Subcutaneous abdominal adipose tissue (tissue), 5 donors: Measurements from ENCODE around the gene PALLD.
A peak's percentile ranks its signal among the peaks of the same experiment; 100 is the strongest.

Experiments used
- H3K27ac ChIP-seq: one replicate; pipeline ENCODE4 v1.7.0; 2013; ENCODE audit warnings: low read depth, mild to moderate bottlenecking, inconsistent platforms, low read length, moderate library complexity
- H3K27me3 ChIP-seq, 5 donors: one replicate each; pipeline ENCODE4 v1.7.0; 2013; ENCODE audit warnings: low read length in 5 of 5, inconsistent platforms in 1 of 5; ENCODE audit not compliant: control insufficient read depth in 5 of 5, insufficient read depth in 4 of 5
- H3K36me3 ChIP-seq, 5 donors: one replicate each; pipeline ENCODE4 v1.7.0; 2013; ENCODE audit warnings: low read length in 5 of 5; ENCODE audit not compliant: control insufficient read depth in 5 of 5, insufficient read depth in 5 of 5
- H3K4me1 ChIP-seq, 5 donors: one replicate each; pipeline ENCODE4 v1.7.0; 2013; ENCODE audit warnings: low read length in 5 of 5, mild to moderate bottlenecking in 3 of 5, moderate library complexity in 1 of 5; ENCODE audit not compliant: control insufficient read depth in 5 of 5, insufficient read depth in 5 of 5
- H3K4me3 ChIP-seq, 5 donors: one replicate each; pipeline ENCODE4 v1.7.0; 2013; ENCODE audit warnings: low read length in 5 of 5, low read depth in 1 of 5
- H3K9ac ChIP-seq, 5 donors: one replicate each; pipeline ENCODE4 v1.7.0; 2013; ENCODE audit warnings: low read length in 5 of 5, mild to moderate bottlenecking in 4 of 5, moderate library complexity in 3 of 5
- H3K9me3 ChIP-seq, 5 donors: one replicate each; pipeline ENCODE4 v1.7.0; 2013; ENCODE audit warnings: low read length in 5 of 5; ENCODE audit not compliant: control insufficient read depth in 5 of 5
- donor health status: healthy.
- donor health status: healthy.
- donor health status: healthy.
- donor health status: healthy.
- donor health status: healthy.

Gene PALLD

GRCh38 chr4:168490711-168491110 is 6.1 kb upstream of the PALLD start:
- no peaks in the 10 kb centered on the region for H3K36me3 ChIP-seq
- H3K4me3 ChIP-seq, result no peak overlapping the region
- no peaks in the 10 kb centered on the region for H3K27me3 ChIP-seq
- H3K9ac ChIP-seq, result no peak overlapping the region
- no peak overlapping the region for H3K27ac ChIP-seq
- peaks cover 0 to 5% (median 0%) of the 10 kb centered on the region in 5 donors for H3K4me1 ChIP-seq
- H3K9me3 ChIP-seq, result no peaks in the 10 kb centered on the region

- no peak overlapping the region for H3K4me3 ChIP-seq
- H3K27ac ChIP-seq, result no peak overlapping the region
- H3K9ac ChIP-seq, result no peak overlapping the region
- peaks cover 0 to 5% (median 3%) of the 10 kb centered on the region in 5 donors for H3K4me1 ChIP-seq
- H3K27me3 ChIP-seq, result no peaks in the 10 kb centered on the region
- no peaks in the 10 kb centered on the region for H3K36me3 ChIP-seq
- no peaks in the 10 kb centered on the region for H3K9me3 ChIP-seq
Observed at GRCh38 chr4:168491563-168491962, 5.3 kb upstream of the PALLD start.

- H3K27me3 ChIP-seq, result no peaks in the 10 kb centered on the region
- no peak overlapping the region for H3K27ac ChIP-seq
Observed at GRCh38 chr4:168498251-168498650, 1.4 kb downstream of the PALLD start.

GRCh38 chr4:168499241-168499640 is 2.4 kb downstream of the PALLD start:
- no peak overlapping the region for H3K27ac ChIP-seq
- no peak overlapping the region for H3K9ac ChIP-seq
- H3K9me3 ChIP-seq, result no peaks in the 10 kb centered on the region
- no peaks in the 10 kb centered on the region for H3K27me3 ChIP-seq
- H3K36me3 ChIP-seq, result no peaks in the 10 kb centered on the region
- H3K4me1 ChIP-seq, result peaks cover 0 to 23% (median 8%) of the 10 kb centered on the region in 5 donors
- H3K4me3 ChIP-seq, result no peak overlapping the region

More at GRCh38 chr4:168498251-168498650, 1.4 kb downstream of the PALLD start:
- H3K4me1 ChIP-seq, result peaks cover 0 to 23% (median 8%) of the 10 kb centered on the region in 5 donors
- H3K9me3 ChIP-seq, result no peaks in the 10 kb centered on the region
- H3K36me3 ChIP-seq, result no peaks in the 10 kb centered on the region
- H3K4me3 ChIP-seq, result no peak overlapping the region
- peak overlapping the region in 2 of 5 donors; percentile 13 to 53 for H3K9ac ChIP-seq

GRCh38 chr4:168501407-168501806 is 4.6 kb downstream of the PALLD start:
- no peaks in the 10 kb centered on the region for H3K36me3 ChIP-seq
- H3K4me3 ChIP-seq, result no peak overlapping the region
- no peaks in the 10 kb centered on the region for H3K9me3 ChIP-seq
- peaks cover 0 to 22% (median 8%) of the 10 kb centered on the region in 5 donors for H3K4me1 ChIP-seq
- H3K27ac ChIP-seq, result no peak overlapping the region
- H3K27me3 ChIP-seq, result no peaks in the 10 kb centered on the region
- H3K9ac ChIP-seq, result no peak overlapping the region

- H3K27me3 ChIP-seq, result no peaks in the 10 kb centered on the region
- H3K4me1 ChIP-seq, result peaks cover 0 to 9% (median 5%) of the 10 kb centered on the region in 5 donors
- H3K9me3 ChIP-seq, result no peaks in the 10 kb centered on the region
- H3K9ac ChIP-seq, result no peak overlapping the region
- H3K36me3 ChIP-seq, result no peaks in the 10 kb centered on the region
- H3K4me3 ChIP-seq, result no peak overlapping the region
- H3K27ac ChIP-seq, result no peak overlapping the region
Observed at GRCh38 chr4:168502861-168503260, 6.0 kb downstream of the PALLD start.

- Histone ChIP-seq H3K9me3 (no peaks in the 10 kb centered on the region), H3K4me1 (peaks cover 0 to 4% (median under 1%) of the 10 kb centered on the region in 5 donors), H3K36me3 (no peaks in the 10 kb centered on the region), H3K9ac (no peak overlapping the region), H3K27ac (no peak overlapping the region), H3K4me3 (no peak overlapping the region), H3K27me3 (no peaks in the 10 kb centered on the region)
Observed at GRCh38 chr4:168503652-168504362, 7.0 kb downstream of the PALLD start.

GRCh38 chr4:168504526-168504925 is 7.7 kb downstream of the PALLD start:
- Histone ChIP-seq H3K4me3 (no peak overlapping the region), H3K27me3 (no peaks in the 10 kb centered on the region), H3K9me3 (no peaks in the 10 kb centered on the region), H3K4me1 (peaks cover 0 to 4% (median 0%) of the 10 kb centered on the region in 5 donors), H3K27ac (no peak overlapping the region), H3K9ac (no peak overlapping the region), H3K36me3 (no peaks in the 10 kb centered on the region)

- Histone ChIP-seq H3K9ac (no peak overlapping the region), H3K9me3 (no peaks in the 10 kb centered on the region), H3K27ac (no peak overlapping the region), H3K27me3 (no peaks in the 10 kb centered on the region), H3K4me3 (no peak overlapping the region), H3K36me3 (no peaks in the 10 kb centered on the region), H3K4me1 (peaks cover 0 to 4% (median 0%) of the 10 kb centered on the region in 5 donors)
Observed at GRCh38 chr4:168506014-168506413, 9.2 kb downstream of the PALLD start.

- H3K4me1 ChIP-seq, result peaks cover 0 to 4% (median 0%) of the 10 kb centered on the region in 5 donors
- H3K4me3 ChIP-seq, result no peak overlapping the region
- no peak overlapping the region for H3K9ac ChIP-seq
- no peaks in the 10 kb centered on the region for H3K27me3 ChIP-seq
- no peak overlapping the region for H3K27ac ChIP-seq
- no peaks in the 10 kb centered on the region for H3K9me3 ChIP-seq
- H3K36me3 ChIP-seq, result no peaks in the 10 kb centered on the region
Observed at GRCh38 chr4:168507178-168507815, 10.4 kb downstream of the PALLD start.
